ENCODE measurements around the gene CNOT6.

GRCh38 chr5:180589771-180590542 is 95.8 kb downstream of the CNOT6 start:
- no peak for TF ChIP-seq CTCF (IDR thresholded peaks at IDR 0.05)
- TF ChIP-seq ZFX (IDR thresholded peaks at IDR 0.05; ENCODE audit: borderline replicate concordance) = no peak
